Trophoblast cell (in vitro differentiated cells and primary cell): ENCODE data around the gene MED29.

Source experiments
- DNase-seq, 2 donors: peaks; one replicate each; pipeline ENCODE4 v3.0.0-alpha.2; 2016
- H2AFZ ChIP-seq: 2 replicates; pipeline ENCODE4 v1.6.1; 2013; ENCODE audit warnings: low read length, moderate library complexity, mild to moderate bottlenecking; ENCODE audit not compliant: insufficient read depth, poor library complexity
- H2AK5ac ChIP-seq: 2 replicates; pipeline ENCODE4 v1.6.1; 2013; ENCODE audit warnings: mild to moderate bottlenecking, low read length
- H2BK120ac ChIP-seq: 2 replicates; pipeline ENCODE4 v1.6.1; 2013; ENCODE audit warnings: low read length, mild to moderate bottlenecking, moderate library complexity; ENCODE audit not compliant: insufficient read depth, poor library complexity
- H2BK12ac ChIP-seq: 2 replicates; pipeline ENCODE4 v1.6.1; 2013; ENCODE audit warnings: mild to moderate bottlenecking, low read length, moderate library complexity
- H2BK5ac ChIP-seq: 2 replicates; pipeline ENCODE4 v1.6.1; 2013; ENCODE audit warnings: low read length, low read depth, moderate library complexity, mild to moderate bottlenecking; ENCODE audit not compliant: poor library complexity
- H3K14ac ChIP-seq: 2 replicates; pipeline ENCODE4 v1.6.1; 2013; ENCODE audit warnings: mild to moderate bottlenecking, low read length
- H3K18ac ChIP-seq: 2 replicates; pipeline ENCODE4 v1.6.1; 2013; ENCODE audit warnings: mild to moderate bottlenecking, low read length
- H3K23ac ChIP-seq: 2 replicates; pipeline ENCODE4 v1.6.1; 2013; ENCODE audit warnings: low read length
- H3K27ac ChIP-seq: 2 replicates; pipeline ENCODE4 v1.5.1; 2013; ENCODE audit warnings: low read depth, mild to moderate bottlenecking, inconsistent platforms, low read length, moderate library complexity
- H3K27me3 ChIP-seq: 2 replicates; pipeline ENCODE4 v1.6.1; 2013; ENCODE audit warnings: inconsistent platforms, mild to moderate bottlenecking, low read length, moderate library complexity; ENCODE audit not compliant: insufficient read depth
- H3K36me3 ChIP-seq, 2 experiments: 1 replicate in 1 of 2; 2 replicates in 1 of 2; pipeline ENCODE4 v1.6.1; 2013; ENCODE audit warnings: low read length in 2 of 2, mild to moderate bottlenecking in 2 of 2, moderate library complexity in 1 of 2; ENCODE audit not compliant: insufficient read depth in 2 of 2, control insufficient read depth in 1 of 2
- H3K4ac ChIP-seq: 2 replicates; pipeline ENCODE4 v1.6.1; 2013; ENCODE audit warnings: low read depth, mild to moderate bottlenecking, low read length, moderate library complexity
- H3K4me1 ChIP-seq, 2 experiments: 1 replicate in 1 of 2; 2 replicates in 1 of 2; pipeline ENCODE4 v1.6.1; 2013; ENCODE audit warnings: low read length in 2 of 2, mild to moderate bottlenecking in 2 of 2, moderate library complexity in 1 of 2; ENCODE audit not compliant: insufficient read depth in 2 of 2, control insufficient read depth in 1 of 2
- H3K4me2 ChIP-seq: 2 replicates; pipeline ENCODE4 v1.6.1; 2013; ENCODE audit warnings: inconsistent platforms, mild to moderate bottlenecking, low read length, moderate library complexity
- H3K4me3 ChIP-seq: 2 replicates; pipeline ENCODE4 v1.5.1; 2013; ENCODE audit warnings: mild to moderate bottlenecking, low read depth, low read length, inconsistent platforms
- H3K79me1 ChIP-seq: one replicate; pipeline ENCODE4 v1.6.1; 2013; ENCODE audit warnings: low read length
- H3K79me2 ChIP-seq: 2 replicates; pipeline ENCODE4 v1.6.1; 2013; ENCODE audit warnings: low read length, mild to moderate bottlenecking; ENCODE audit not compliant: control insufficient read depth, insufficient read depth, poor library complexity
- H3K9ac ChIP-seq: 2 replicates; pipeline ENCODE4 v1.6.1; 2013; ENCODE audit warnings: mild to moderate bottlenecking, low read length
- H3K9me3 ChIP-seq: 2 replicates; pipeline ENCODE4 v1.6.1; 2013; ENCODE audit warnings: low read depth, mild to moderate bottlenecking, control low read depth, inconsistent platforms, low read length; ENCODE audit not compliant: insufficient read depth
- H4K12ac ChIP-seq: 2 replicates; pipeline ENCODE4 v1.6.1; 2013; ENCODE audit warnings: low read depth, mild to moderate bottlenecking, low read length, moderate library complexity
- H4K8ac ChIP-seq: 2 replicates; pipeline ENCODE4 v1.6.1; 2013; ENCODE audit warnings: low read depth, mild to moderate bottlenecking, low read length, moderate library complexity
- H4K91ac ChIP-seq: one replicate; pipeline ENCODE4 v1.6.1; 2013; ENCODE audit warnings: low read depth, mild to moderate bottlenecking, low read length, moderate library complexity
- WGBS: extraction: QIAGEN DNeasy Blood & Tissue Kit; methylation state at CpG from one replicate; pipeline ENCODE4 v1.1.7; 2013; ENCODE audit warnings: missing lambda C conversion rate; ENCODE audit not compliant: insufficient read length, insufficient coverage; ENCODE audit errors: extremely low coverage; 5-methylcytosine and 5-hydroxymethylcytosine counted together

The MED29 gene

DNA sequence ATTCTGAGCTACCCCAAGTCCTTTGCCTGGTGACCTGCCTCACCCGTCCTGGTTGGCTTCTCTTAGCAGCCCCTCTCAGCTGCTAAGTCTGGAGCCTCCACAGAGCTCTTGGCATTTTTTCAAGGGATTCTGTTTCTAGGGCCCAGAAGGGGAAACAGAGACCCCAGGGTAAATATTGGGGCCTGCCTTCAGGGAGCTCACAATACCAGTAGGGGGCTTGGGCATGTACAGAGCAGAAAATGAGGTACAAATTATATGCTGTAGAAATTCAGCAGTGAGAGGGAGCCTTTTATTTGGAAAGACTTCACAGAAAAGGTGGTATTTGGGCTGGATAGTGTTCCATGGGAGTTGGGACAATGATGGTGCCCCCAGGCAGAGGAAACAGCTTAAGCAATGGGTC is 45.2 kb upstream of the MED29 start:
- peaks cover 12% of the 10 kb centered on the region for H3K79me2 ChIP-seq
- no peak overlapping the region for H3K4me3 ChIP-seq
- H3K14ac ChIP-seq, result no peak overlapping the region
- no peak overlapping the region for H3K4me2 ChIP-seq
- H2BK120ac ChIP-seq, result no peak overlapping the region
- H3K36me3 ChIP-seq, result peaks cover 2 to 15% of the 10 kb centered on the region in 2 experiments
- H2BK12ac ChIP-seq, result no peak overlapping the region
- no peak overlapping the region for H2BK5ac ChIP-seq
- H3K27ac ChIP-seq, result no peak overlapping the region
- peaks cover 6 to 7% of the 10 kb centered on the region in 2 experiments for H3K4me1 ChIP-seq
- H3K27me3 ChIP-seq, result no peaks in the 10 kb centered on the region
- H2AFZ ChIP-seq, result no peak overlapping the region
- no peaks in the 10 kb centered on the region for H3K9me3 ChIP-seq
- DNase-seq, result no peak
- no peak overlapping the region for H3K4ac ChIP-seq
- no peak overlapping the region for H2AK5ac ChIP-seq
- H4K91ac ChIP-seq, result no peak overlapping the region
- H4K12ac ChIP-seq, result no peak overlapping the region
- H3K23ac ChIP-seq, result no peak overlapping the region
- peaks cover 6% of the 10 kb centered on the region for H3K79me1 ChIP-seq
- H4K8ac ChIP-seq, result no peak overlapping the region
- H3K9ac ChIP-seq, result no peak overlapping the region
- H3K18ac ChIP-seq, result no peak overlapping the region
- WGBS, result no CpG with 5 or more reads among the region's 1 CpG

DNA sequence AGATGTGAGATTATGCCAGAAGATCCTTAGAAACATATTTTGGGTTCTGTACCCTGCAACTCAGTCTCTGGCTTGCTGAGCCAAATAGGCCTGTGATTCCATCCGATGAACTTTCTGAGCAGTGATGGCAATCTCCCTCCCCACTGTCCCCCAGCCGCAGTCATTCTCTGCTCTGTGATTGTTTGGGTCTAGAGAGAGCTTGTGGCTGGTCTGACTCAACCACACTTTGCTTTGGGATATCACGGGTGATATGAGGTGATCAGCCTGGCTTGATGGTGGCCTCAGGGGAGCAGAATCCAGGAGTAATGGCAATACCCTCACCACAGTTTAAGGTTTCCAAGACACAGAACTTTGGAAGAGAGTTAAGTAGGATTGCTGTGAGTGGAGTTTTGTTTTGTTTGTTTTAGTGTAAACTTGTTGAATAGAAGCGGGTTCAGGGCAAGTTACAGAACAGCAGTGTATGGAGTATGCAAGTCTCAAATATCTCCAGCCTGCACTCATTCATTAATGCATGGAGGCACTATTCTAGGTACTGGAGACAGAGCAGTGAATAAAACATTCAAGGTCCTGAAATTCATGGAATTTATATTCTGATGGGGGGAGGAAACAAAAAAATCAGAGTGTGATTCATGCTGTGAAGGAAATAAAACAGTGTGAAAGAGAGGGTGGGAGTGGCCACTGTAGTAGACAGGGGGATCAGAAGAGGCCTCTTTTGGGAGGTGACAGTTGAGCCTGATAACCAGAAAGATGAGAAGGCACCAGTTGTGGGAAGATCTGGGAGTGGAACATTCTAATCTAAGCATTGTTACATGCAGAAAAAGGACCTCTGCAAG is 43.6 kb upstream of the MED29 start:
- peaks cover 4 to 5% of the 10 kb centered on the region in 2 experiments for H3K4me1 ChIP-seq
- 100% methylated on average over 1 of the region's 4 CpGs for WGBS
- no peak overlapping the region for H2BK12ac ChIP-seq
- DNase-seq, result no peak
- H4K8ac ChIP-seq, result no peak overlapping the region
- H2BK120ac ChIP-seq, result no peak overlapping the region
- peaks cover 8% of the 10 kb centered on the region for H3K79me2 ChIP-seq
- no peak overlapping the region for H3K4ac ChIP-seq
- peaks cover 3% of the 10 kb centered on the region for H3K79me1 ChIP-seq
- no peak overlapping the region for H2AK5ac ChIP-seq
- H3K18ac ChIP-seq, result no peak overlapping the region
- no peak overlapping the region for H4K12ac ChIP-seq
- H3K14ac ChIP-seq, result no peak overlapping the region
- no peaks in the 10 kb centered on the region for H3K27me3 ChIP-seq
- H3K4me3 ChIP-seq, result no peak overlapping the region
- H3K23ac ChIP-seq, result no peak overlapping the region
- H2BK5ac ChIP-seq, result no peak overlapping the region
- H2AFZ ChIP-seq, result no peak overlapping the region
- peaks cover 4 to 26% of the 10 kb centered on the region in 2 experiments for H3K36me3 ChIP-seq
- no peak overlapping the region for H4K91ac ChIP-seq
- H3K4me2 ChIP-seq, result no peak overlapping the region
- no peaks in the 10 kb centered on the region for H3K9me3 ChIP-seq
- no peak overlapping the region for H3K9ac ChIP-seq
- no peak overlapping the region for H3K27ac ChIP-seq

DNA sequence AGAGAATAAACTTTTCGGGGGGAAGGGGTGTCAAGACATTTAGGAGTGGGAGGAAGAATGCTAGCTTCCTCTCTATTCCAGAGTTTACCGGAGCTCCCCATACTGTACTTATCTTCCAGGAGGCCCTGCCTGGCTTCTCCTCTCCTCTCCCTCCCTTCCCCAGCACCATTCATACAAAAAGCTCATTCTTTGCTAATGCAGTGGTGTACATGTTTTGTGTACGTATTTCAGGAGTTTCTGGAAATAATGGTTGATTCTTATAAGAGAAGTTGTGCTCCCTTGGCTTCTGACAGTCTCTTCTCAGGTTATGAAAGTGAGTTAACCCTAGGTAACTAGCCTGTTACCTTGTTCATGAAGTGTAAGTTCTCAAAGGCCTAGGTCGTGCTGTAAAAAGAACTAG is 41.9 kb upstream of the MED29 start:
- Histone ChIP-seq H3K18ac (no peak overlapping the region), H4K12ac (no peak overlapping the region), H3K4me1 (no peaks in the 10 kb centered on the region), H3K4me2 (no peak overlapping the region), H3K9ac (no peak overlapping the region), H3K27ac (no peak overlapping the region), H3K9me3 (no peaks in the 10 kb centered on the region), H3K79me2 (no peaks in the 10 kb centered on the region), H2BK12ac (no peak overlapping the region), H2BK120ac (no peak overlapping the region), H3K4ac (no peak overlapping the region), H3K4me3 (no peak overlapping the region), H4K8ac (no peak overlapping the region), H2BK5ac (no peak overlapping the region), H2AFZ (no peak overlapping the region), H3K36me3 (peaks cover 8 to 34% of the 10 kb centered on the region in 2 experiments), H3K27me3 (no peaks in the 10 kb centered on the region), H3K14ac (no peak overlapping the region), H2AK5ac (no peak overlapping the region), H3K79me1 (no peaks in the 10 kb centered on the region), H4K91ac (no peak overlapping the region), H3K23ac (no peak overlapping the region)
- no CpG with 5 or more reads among the region's 4 CpGs for WGBS
- DNase-seq, result no peak

DNA sequence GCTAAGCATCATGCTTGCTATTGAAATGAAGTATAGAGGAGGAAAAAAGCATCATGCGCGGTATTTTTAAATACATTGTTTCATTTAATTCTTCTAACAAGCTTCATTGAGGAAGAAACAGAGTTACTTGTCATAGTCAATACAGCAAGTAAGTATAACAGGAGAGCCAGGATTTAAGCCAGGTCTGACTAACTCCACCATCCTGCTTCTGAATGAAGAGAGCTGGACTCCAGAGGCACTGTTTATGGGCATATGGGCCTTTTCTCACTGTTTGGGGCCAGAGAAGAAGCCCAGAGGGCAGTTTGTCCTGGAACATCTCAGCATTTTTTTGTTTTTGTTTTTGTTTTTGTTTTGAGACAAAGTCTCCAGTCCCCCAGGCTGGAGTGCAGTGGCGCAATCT is 41.0 kb upstream of the MED29 start:
- Histone ChIP-seq H4K91ac (no peak overlapping the region), H2BK12ac (no peak overlapping the region), H3K9me3 (no peaks in the 10 kb centered on the region), H3K36me3 (peaks cover 12 to 38% of the 10 kb centered on the region in 2 experiments), H3K79me2 (no peaks in the 10 kb centered on the region), H3K4me2 (no peak overlapping the region), H2AFZ (no peak overlapping the region), H3K4ac (no peak overlapping the region), H2BK120ac (no peak overlapping the region), H3K9ac (no peak overlapping the region), H2BK5ac (no peak overlapping the region), H4K8ac (no peak overlapping the region), H3K27me3 (no peaks in the 10 kb centered on the region), H3K27ac (no peak overlapping the region), H3K4me1 (no peaks in the 10 kb centered on the region), H3K14ac (no peak overlapping the region), H3K79me1 (no peaks in the 10 kb centered on the region), H4K12ac (no peak overlapping the region), H3K18ac (no peak overlapping the region), H2AK5ac (no peak overlapping the region), H3K4me3 (no peak overlapping the region), H3K23ac (no peak overlapping the region)
- no peak for DNase-seq
- no CpG with 5 or more reads among the region's 3 CpGs for WGBS
